NCI-H1417 treated with DMSO at 0.1 percent for 48 hours (cell line): ENCODE measurements around the gene MZT2A.
"Not testable (repeated sequence)": the region's sequence is repeated elsewhere in the genome, so short reads cannot be mapped to it uniquely, and the experiment has no call there.

ENCODE experiments used
- DNase-seq: peaks from one replicate; lab custom pipeline; 2025; lab: John Stamatoyannopoulos, UW

The MZT2A gene

DNA sequence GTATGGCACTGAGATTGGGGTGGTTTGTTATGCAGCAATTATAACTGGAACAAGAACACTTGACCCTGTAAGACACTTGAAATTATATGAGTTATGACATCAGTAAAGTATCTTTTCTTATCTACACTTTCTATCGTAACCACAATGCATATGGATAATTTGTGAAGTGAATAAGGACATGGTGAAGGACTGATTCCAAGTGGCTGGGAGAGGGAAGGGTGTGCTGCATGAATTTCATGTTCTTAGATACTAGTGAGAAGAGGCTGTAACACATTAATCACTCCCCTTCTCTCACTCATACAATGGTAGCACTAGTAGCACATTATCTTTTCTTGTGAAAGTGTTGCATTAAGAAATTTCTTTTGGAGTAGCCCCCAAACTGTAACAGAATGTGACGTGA is 37.3 kb downstream of the MZT2A start:
- not testable (repeated sequence) for DNase-seq

DNA sequence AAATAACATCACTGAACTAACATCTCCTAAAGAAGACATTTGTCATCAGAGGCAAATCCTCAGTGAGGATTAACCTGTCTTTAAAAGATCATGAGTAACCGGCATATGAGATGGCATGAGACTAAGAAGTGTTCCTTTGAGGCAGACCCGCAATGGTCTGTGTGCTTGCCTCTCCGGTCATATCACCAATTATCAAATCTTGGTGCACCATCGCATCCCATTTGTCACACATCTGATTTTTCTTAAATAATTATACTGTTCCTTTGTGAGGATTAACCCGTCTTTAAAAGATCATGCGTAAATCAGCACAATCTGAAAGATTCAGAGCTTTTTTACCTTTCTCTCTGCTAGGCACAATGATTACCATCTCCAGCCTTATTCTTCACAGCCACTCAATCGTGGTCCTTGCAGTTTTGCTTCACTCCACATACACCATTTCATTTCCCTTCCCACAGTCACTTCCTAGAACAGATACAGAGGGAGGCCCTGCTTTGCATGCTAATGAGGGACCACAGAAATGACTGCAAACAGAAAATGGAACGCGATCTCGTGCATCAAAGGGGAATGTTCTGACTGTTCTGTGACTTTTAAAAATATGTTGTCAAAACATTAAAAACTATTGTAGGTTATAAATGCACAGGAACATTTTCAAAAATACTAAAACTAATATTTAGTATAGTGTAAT is 40.8 kb downstream of the MZT2A start:
- not testable (repeated sequence) for DNase-seq

DNA sequence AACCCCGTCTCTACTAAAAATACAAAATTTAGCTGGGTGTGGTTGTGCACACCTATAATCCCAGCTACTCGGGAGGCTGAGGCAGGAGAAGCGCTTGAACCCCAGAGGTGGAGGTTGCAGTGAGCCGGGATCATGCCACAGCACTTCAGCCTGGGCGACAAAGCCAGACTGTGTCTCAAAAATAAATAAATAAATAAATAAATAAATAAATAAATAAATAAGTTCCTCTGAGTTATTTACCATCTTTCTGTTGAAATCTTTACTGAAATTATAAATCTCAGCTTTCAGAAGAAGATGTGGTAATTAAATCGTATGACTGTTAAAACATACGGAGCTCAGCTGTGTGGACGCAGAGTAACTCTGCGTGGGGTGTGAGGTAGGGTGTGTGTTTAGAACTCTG is 44.2 kb downstream of the MZT2A start:
- DNase-seq, result not testable (repeated sequence)

- DNase-seq, result no peak
These were observed 46.3 kb downstream of the MZT2A start for GRCh38 chr2:131445896-131446295.

GRCh38 chr2:131445515-131445797 is 46.7 kb downstream of the MZT2A start:
- not testable (repeated sequence) for DNase-seq

DNA sequence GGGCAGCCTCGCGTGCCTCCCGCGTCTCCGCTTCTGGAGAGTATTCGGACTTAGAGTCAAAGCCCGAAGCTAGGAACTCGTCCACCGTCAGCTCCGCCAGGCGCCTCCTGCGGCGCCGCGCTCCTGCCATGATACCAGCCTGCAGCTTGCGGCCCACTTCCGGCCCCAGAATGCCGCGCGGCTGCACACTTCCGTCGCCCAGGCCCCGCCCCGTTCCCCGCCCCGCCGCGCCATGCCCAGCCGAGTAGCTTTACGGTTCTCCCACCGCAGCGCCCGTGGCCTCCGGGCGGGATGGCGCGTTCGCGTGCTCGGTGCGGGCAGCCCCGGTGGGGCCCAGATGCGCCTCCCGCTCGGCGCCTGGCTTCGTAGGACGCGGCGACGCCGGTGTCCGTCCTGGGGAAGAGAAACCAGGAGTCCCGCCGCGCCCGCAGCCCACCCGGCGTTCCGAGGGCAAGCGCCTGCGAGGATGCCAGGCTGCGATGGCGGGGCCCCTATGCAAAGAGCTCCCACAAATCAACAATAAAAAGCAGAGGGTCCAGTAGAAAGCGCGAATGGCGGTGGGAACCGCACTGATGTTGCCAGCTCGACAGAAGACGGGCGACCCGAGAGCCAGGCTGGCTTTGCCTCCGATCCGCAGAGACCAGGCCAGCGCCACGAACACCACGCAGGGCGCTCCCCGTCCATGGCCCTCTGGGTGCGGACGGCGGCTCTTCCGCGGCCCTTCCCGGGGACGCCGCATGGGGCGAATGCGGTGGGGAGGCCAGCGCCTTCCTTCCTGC is 47.3 kb downstream of the MZT2A start:
- not testable (repeated sequence) for DNase-seq

GRCh38 chr2:131440742-131441468 is 51.3 kb downstream of the MZT2A start:
- not testable (repeated sequence) for DNase-seq
